ENCODE results near the gene MAPK7.
A peak's percentile ranks its signal among the peaks of the same experiment; 100 is the strongest.

MAPK7 gene

GRCh38 chr17:19364699-19365498 is 13.4 kb upstream of the MAPK7 start:
- DNase-seq = no peak

- DNase-seq = no peak
These were observed 12.8 kb upstream of the MAPK7 start for GRCh38 chr17:19365499-19365817.

- DNase-seq = no peak
These were observed 12.3 kb upstream of the MAPK7 start for GRCh38 chr17:19365833-19366636.

- no peak for DNase-seq
These were observed 11.7 kb upstream of the MAPK7 start for GRCh38 chr17:19366637-19366972.

GRCh38 chr17:19368229-19368628 is 10.1 kb upstream of the MAPK7 start:
- no peak for DNase-seq

- DNase-seq = no peak
These were observed 9.1 kb upstream of the MAPK7 start for GRCh38 chr17:19369107-19369778.

GRCh38 chr17:19369846-19370492 is 8.3 kb upstream of the MAPK7 start:
- DNase-seq = no peak

- no peak for DNase-seq
These were observed 7.8 kb upstream of the MAPK7 start for GRCh38 chr17:19370493-19370960.

GRCh38 chr17:19371259-19372010 is 6.9 kb upstream of the MAPK7 start:
- no peak for DNase-seq

GRCh38 chr17:19372011-19372370 is 6.3 kb upstream of the MAPK7 start:
- no peak for DNase-seq

- no peak for DNase-seq
These were observed 5.9 kb upstream of the MAPK7 start for GRCh38 chr17:19372439-19372838.

- no peak for DNase-seq
These were observed 5.3 kb upstream of the MAPK7 start for GRCh38 chr17:19372866-19373504.

GRCh38 chr17:19374136-19374535 is 4.2 kb upstream of the MAPK7 start:
- no peak for DNase-seq

- DNase-seq = no peak
These were observed 2.6 kb upstream of the MAPK7 start for GRCh38 chr17:19375732-19376131.

GRCh38 chr17:19376811-19377210 is 1.5 kb upstream of the MAPK7 start:
- peak; percentile 29 for DNase-seq

GRCh38 chr17:19377602-19378415 is 489 bp upstream of the MAPK7 start:
- peak; percentile 92 for DNase-seq

- DNase-seq = no peak
These were observed 1.2 kb downstream of the MAPK7 start for GRCh38 chr17:19379361-19380065.

GRCh38 chr17:19380481-19381301 is 2.4 kb downstream of the MAPK7 start:
- DNase-seq = no peak

- no peak for DNase-seq
These were observed 3.1 kb downstream of the MAPK7 start for GRCh38 chr17:19381361-19381740.
